PC-3 (cell line): ENCODE data around the gene CAMK1G.

Source experiments
- EZH2 ChIP-seq: fragments of 300-600 bp; sonication (generic); IDR thresholded peaks from one replicate; pipeline ENCODE4 v1.6.1; 2017; ENCODE audit warnings: antibody characterized with exemption, mild to moderate bottlenecking, low read length; ENCODE audit not compliant: unreplicated experiment
- TF ChIP-seq, protein P1 (sequence below): fragments of 300-600 bp; sonication (generic); conservative IDR thresholded peaks from 2 replicates; pipeline ENCODE4 v1.5.1; 2017; ENCODE audit warnings: antibody characterized with exemption, low read depth, mild to moderate bottlenecking, low read length

DNA sequence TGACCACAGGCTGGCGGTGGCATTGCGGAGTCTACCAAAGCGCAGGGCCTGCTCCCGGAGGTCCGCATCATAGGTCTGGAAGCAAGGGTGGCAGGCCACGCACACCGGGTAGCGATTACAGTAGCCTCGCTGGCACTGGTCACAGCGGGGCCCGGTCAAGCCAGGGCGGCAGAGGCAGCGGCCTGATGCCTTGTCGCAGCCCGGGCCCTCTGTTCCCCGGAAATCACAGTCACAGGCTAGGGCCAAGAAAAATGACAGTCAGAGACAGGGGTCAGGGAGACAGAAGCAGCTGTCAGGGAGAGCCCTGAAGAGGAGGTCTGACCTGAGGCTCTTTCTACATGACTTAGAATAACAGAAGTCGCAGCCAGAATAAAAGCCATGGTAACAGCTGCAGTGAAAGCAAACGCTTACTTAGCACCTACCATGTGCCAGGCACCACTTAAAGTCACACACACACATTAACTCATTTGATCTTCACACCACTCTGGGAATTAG, 42.3 kb downstream of the CAMK1G start:
- TF ChIP-seq, protein P1, sequence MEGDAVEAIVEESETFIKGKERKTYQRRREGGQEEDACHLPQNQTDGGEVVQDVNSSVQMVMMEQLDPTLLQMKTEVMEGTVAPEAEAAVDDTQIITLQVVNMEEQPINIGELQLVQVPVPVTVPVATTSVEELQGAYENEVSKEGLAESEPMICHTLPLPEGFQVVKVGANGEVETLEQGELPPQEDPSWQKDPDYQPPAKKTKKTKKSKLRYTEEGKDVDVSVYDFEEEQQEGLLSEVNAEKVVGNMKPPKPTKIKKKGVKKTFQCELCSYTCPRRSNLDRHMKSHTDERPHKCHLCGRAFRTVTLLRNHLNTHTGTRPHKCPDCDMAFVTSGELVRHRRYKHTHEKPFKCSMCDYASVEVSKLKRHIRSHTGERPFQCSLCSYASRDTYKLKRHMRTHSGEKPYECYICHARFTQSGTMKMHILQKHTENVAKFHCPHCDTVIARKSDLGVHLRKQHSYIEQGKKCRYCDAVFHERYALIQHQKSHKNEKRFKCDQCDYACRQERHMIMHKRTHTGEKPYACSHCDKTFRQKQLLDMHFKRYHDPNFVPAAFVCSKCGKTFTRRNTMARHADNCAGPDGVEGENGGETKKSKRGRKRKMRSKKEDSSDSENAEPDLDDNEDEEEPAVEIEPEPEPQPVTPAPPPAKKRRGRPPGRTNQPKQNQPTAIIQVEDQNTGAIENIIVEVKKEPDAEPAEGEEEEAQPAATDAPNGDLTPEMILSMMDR: no peak
- no peak for TF ChIP-seq EZH2
